Measurements from ENCODE around the gene SHANK2.

SHANK2 gene

DNA sequence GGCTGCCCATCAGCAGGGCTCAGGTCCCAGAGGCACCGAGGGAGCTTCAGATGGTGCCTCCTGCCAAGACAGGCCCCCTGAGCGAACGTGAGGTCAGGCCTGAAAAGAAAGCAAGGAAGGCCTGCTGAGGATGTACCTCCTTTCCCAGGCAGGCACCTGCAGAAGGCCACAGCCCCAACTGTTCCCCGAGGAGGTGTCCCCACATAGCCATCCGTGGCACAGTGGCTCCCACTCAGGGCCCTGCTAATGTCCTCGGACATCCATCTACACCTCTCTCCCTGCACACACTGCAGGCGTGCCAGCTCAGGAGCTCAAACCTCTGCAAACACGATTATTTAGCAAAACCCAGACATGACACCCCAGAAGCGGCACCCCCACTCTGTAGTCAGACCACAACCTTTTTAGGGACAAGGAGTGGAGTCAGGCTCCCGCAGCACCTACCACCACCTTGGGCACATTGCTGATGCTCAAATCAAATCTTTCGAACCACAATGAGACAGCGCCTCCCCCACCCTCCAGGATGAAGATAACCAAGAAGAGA lies 36.9 kb downstream of the SHANK2 start:
- no peak for DNase-seq

DNA sequence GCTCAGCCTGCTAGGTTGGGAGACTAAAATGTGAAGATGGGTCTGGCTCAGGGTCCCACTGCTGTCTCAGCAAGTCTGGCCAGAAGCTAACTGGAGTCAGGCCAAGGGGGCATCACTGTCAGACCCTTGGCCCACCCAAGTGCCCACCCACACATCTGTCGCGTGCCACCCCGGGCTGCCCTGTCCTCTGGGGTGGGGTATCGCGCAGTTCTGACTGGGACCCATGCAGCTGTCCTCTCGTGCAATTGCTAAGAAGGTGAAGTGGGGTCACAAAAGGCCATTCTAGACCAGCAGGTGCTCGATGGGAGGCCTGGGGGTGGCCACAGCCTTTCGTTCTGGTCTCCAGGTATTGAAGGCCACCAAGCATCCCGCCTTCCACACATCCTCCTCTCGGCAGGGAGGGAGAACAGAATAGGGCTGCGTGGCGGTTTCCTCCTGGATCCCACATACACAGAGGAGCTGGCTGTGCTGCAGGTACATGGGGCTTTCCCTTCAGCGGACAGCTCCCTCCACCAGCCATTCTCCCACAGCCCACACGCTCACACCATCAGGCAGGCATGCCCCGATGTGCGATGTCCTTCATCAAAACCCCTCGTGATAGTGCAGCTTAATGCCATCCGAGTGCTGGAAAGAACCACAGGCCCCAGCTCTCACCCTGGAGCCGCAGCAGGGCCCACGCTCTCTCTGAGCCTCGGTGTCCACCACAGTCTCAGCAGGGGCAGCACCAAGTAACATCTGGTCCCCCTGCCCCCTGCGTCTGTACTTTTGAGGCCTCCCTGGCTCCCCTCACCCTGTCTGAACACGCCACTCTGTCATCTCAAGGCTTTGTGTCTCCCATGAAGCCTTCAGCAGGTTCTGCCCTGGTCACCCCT lies 37.6 kb downstream of the SHANK2 start:
- DNase-seq = no peak

DNA sequence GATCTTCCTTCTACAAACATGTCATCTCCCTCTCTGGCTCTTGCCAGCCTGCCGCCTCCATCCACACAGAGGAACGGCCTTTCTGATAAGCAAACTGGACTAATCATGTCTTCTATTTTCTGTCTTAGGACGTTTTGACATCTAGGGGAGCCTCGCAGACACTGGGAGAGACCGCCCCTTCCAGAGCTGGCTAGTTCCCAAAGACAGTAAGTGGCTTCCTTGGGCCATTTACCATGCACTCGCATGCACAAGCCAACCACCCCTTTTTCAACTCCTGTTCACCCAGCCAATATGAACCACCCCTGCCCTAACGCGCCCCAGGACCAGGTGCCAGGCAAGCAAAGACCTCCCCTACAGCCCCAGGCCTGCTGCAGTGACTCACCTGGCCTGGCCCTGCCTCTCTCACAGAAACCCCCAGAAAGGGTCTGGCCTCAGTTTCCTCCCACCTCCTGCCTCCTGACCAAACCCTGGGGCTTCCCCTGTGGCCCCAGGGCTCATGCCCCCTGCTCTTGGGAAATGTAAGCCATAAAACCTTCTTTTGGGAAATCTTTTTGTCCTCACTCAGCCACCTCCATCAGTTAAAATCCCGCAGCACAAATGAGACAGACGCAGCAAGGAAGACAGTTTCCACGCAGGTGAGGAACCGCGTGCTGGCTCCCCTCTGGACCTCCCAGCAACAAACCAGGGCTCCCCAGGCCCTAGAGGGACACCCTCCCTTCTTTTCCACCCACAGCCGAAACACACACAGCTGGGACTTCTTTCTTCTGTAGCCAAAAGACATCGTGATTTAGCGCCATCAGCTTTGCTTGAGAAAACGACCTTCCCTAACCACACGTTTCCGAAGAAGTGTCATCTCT lies 38.5 kb downstream of the SHANK2 start:
- no peak for DNase-seq

GRCh38 chr11:71212871-71213559 lies 39.4 kb downstream of the SHANK2 start:
- no peak for DNase-seq

DNA sequence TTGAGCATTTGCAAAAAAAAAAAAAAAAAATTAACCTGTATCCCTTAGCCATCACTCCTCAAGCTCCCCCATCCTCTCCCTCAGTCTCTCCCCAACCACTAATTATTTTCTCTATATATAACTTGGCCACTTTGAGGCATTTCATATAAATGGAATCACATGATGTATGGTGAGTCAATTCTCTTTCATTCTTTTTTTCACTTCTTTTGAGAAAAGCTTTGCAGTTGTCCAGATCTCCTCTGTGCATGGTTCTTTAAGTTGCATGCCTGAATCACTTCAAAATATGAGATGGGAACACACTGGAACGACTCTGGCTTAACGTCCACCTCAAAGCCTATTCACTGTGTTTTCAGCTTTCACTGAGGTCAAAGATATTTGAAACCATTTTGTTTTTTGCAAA lies 40.7 kb downstream of the SHANK2 start:
- no peak for DNase-seq

DNA sequence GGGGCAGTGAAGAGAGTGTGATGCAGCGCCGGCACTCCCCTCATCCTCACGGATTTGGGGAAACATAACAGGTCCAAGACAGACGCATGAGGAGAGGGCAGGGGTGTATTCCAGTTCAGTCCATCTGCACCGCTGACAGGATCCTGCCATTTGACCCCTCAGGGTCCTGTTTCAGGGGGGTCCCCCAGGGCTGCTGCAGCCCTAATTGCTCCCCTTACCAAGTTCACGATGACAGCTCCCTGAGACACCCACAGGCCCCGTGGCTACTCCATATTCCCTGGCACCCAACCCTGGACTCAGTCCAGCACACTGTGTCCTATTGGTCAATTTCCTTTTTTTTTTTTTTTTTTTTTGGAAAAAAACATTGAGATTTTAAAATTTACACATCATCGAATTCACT lies 41.5 kb downstream of the SHANK2 start:
- DNase-seq = no peak

GRCh38 chr11:71209656-71210055 lies 42.7 kb downstream of the SHANK2 start:
- no peak for DNase-seq

DNA sequence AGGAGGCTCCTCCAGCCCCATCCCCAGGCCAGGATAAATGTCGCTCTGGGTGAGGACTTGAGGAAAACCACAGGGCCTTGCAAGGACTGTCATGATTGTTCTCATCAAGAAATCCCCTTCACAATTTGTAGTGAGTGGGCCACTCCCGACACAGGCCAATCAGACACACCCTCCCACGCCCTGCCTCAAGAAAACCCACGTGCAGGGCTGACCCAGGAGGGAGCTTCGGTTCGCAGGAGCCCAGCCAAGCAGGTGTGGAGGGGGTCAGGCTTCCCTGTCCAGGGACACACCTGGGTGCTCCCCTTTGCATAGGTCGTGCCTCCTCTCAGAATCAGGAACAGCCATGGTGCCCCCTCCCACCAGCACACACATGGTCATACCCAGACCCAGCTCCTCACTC lies 43.2 kb downstream of the SHANK2 start:
- DNase-seq = no peak

DNA sequence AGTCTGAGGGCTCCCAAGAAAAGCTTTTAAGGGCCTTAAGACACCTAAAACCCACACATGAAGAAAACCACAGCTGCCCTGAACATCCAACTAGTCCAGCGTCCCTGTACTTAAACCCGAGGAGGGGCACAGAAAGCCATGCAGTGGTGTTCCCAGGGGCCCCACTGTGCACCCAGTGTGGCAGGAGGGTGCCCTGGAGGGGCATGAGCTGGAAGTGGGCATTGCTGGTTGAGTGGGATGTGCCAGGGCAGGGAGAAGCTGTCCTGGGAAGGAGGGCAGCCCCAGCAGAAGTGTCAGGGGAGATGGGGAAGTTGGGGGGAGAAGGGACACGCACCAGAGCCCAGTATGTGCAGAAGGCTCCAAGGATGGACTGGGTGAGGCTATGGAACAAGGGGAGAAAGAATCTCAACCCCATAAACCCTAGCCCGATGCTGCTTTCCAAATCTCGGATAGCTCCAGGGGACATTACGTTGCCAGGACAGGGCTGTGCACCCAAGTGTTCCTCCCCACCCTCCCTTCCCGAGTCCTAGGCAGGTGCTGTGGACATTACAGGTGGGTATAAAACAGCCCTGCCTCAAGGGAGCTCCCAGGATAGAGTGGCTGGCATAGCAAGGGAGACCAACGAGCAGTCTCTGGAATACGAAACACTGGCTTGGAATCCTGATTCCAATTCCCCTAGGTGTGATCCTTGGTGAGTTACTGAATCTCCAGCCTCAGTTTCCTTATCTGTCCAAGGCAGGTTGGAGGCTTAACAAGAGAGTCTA lies 44.2 kb downstream of the SHANK2 start:
- no peak for DNase-seq

DNA sequence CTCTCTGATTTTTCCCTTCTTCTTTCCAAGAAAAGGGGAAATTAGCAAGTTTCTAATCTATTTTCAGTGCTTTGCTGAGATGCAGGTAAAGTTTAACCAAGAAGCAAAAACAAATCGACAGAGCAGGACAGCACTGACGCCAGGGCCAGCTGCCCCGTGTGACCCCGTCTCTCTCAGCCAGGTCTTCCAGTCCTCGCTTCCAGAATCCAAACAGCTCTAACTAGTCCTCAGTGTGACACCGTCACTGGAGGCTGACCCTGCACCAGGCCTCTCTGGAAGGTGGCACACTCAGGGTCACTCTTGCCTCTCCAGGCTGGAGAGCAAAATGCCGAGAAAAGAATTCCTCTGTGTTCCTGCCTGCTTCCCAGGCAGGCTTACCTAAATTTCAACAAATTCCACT lies 44.8 kb downstream of the SHANK2 start:
- no peak for DNase-seq

DNA sequence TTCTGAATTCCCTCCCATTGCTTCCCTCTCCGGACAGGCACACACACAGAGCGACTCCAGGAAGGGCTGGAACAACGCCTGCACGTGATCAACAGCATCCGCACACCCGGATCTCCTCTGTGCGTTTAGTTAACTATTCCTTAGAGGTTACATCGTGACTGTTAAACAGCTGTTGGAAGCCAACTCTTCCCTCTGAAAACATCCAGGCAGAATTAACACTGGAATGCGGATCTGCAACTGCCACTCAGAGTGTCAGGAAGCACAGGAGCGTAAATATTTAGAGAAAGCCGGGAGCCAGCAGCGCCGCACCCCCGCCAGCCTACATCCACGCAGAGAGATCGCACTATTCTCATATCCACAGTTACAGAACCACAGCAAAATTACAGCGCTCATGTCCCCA lies 46.2 kb downstream of the SHANK2 start:
- no peak for DNase-seq

DNA sequence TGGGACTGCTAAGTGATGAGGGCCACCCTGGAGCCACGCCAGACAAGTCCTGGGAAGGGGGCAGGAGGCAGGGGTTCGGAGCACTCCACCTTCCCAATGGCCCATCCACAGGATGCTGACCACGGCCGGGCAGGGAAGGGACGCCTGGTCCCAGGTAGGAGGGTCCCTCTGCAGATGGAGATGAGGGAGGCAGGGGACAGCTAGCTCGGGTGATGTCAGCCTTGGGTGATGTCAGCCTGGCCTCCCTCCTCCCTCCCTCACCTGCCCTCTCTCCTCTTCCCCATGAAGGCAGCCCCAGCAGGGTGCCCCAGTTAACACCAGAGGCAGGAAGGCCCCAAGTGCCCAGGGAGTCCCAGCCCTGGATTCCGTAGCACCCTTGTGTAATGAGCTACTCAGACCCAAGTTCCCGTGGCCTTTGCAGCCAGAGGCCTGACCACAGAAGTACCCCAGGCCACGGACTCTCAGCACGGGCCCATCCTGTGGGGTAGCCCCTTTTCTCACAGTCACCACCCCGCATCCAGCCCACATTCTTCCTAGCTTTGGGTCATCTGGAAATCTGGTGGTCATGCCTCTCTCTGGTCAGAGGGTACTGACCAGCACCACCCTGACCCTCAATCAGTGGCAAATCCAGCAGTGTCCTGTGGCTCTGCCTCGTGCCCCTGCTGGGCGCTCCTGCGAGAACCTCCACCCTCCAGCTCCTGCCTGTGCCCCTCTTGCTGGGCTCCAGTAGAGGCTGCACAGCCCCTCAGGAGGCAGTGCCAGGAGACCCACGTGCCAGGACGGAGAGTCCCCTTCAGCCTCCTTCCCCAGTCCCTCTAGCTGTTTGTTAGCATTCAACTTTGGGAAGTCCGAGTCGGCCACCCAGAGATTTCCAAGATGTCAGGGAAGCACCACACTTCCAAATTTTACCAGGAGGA lies 47.4 kb downstream of the SHANK2 start:
- DNase-seq = no peak

- no peak for DNase-seq
Measured at GRCh38 chr11:71204294-71204693, 48.1 kb downstream of the SHANK2 start.

GRCh38 chr11:71203681-71204080 lies 48.7 kb downstream of the SHANK2 start:
- no peak for DNase-seq

DNA sequence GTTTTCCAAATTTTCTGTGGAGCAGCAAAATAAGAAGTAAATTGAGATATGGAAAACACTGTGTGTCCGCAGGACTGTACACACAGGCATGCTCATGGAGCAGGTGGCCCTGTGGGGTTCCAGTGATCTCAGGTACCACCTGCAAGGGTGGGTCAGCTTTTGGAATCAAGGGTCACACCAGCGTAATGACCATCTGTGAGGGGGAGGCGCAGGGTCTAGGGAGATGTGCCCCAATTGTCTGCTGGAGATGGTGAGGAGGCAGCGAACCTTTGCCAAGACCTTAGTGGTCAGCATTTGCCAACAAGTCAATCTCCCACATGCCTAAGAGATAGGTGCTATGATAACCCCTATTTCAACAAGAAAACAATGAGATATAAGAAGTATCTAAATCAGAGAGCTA lies 49.4 kb downstream of the SHANK2 start:
- no peak for DNase-seq

- no peak for DNase-seq
Measured at GRCh38 chr11:71202598-71202944, 49.8 kb downstream of the SHANK2 start.

All from NK-92 treated with Interleukin-12 subunit alpha and Interleukin-12 subunit beta, amount 100 ng/mL, for 24 hours (cell line).